Hypothalamus (tissue), 51 donors: ENCODE measurements around the gene CTPS2.
"Not testable (repeated sequence)": the region's sequence is repeated elsewhere in the genome, so short reads cannot be mapped to it uniquely, and the experiment has no call there.

ENCODE experiments used
- DNase-seq, 51 donors: peaks; one replicate each; lab custom pipeline; 2025; lab: John Stamatoyannopoulos, UW

Gene CTPS2, protein sequence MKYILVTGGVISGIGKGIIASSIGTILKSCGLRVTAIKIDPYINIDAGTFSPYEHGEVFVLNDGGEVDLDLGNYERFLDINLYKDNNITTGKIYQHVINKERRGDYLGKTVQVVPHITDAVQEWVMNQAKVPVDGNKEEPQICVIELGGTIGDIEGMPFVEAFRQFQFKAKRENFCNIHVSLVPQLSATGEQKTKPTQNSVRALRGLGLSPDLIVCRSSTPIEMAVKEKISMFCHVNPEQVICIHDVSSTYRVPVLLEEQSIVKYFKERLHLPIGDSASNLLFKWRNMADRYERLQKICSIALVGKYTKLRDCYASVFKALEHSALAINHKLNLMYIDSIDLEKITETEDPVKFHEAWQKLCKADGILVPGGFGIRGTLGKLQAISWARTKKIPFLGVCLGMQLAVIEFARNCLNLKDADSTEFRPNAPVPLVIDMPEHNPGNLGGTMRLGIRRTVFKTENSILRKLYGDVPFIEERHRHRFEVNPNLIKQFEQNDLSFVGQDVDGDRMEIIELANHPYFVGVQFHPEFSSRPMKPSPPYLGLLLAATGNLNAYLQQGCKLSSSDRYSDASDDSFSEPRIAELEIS

DNA sequence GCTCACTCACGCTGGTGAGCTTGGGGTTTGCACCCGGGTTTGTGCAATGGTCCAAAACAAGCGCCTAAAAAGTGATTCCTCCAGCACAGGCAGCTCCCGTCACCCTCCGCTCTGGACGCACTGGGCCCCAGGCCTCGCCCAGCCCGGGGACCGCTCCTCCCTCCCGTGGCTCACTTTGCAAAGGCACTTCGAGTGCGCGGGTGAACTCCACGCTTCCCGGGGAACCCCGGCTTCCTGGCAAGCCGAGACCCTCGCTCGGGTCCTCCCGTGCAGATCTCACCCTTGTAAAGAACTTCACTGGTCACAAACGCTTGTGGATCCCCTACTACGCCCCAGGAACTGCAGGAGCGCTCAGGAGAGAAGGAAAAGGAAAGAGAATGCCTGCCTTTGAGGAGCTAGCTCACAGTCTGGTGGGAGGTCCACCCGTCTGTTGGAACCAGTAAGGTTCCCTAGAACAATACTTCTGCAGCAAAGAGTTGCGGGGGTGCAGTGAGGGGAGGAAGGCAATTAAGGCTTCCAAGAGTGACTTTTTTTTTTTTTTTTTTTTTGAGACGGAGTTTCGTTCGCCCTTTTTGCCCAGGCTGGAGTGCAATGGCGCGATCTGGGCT is at the start of gene CTPS2:
Gene CTPS2, minus strand, starts transcription at position 122 of the 608 bp plus-strand sequence. CDS start 9,767 bp downstream, outside the sequence.
- DNase-seq, result peak in 44 of 51 donors; percentile 0 to 72 (median 15)

DNA sequence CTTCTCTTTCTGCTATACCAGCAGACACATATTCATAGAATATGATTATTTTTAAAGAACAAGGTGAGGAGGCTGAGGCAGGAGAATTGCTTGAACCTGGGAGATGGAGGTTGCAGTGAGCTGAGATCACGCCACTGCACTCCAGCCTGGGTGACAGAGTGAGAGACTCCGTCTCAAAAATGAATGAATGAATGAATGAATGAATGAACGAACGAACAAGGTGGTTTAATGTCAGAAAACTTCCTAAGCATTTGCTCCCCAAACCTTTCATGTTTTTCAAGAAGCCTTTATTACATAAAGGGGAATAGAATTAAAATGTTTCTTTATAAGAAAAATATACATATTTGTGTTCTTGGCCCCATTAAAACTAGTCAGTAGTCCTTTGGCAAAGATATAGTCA is 49.0 kb upstream of the CTPS2 start:
- DNase-seq, result not testable (repeated sequence)

DNA sequence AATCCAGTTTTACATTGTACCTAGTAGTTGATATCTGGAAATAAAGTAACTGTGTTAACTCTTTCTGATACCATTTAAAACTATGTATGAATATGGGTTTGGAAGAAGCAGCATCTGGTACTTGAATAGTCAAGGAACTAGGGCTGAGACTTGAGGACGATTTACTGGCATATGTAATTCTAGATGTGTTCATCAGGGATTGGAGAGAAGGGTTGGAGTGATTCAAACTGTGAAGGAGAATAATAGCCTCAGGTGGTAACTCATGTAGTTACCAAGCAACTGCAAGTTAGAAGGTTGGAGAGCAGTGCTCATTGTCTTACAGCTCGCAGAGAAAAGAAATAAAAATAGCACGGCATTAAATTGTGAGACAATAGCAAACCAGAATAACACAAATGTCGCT is 44.3 kb upstream of the CTPS2 start:
- DNase-seq, result no peak

DNA sequence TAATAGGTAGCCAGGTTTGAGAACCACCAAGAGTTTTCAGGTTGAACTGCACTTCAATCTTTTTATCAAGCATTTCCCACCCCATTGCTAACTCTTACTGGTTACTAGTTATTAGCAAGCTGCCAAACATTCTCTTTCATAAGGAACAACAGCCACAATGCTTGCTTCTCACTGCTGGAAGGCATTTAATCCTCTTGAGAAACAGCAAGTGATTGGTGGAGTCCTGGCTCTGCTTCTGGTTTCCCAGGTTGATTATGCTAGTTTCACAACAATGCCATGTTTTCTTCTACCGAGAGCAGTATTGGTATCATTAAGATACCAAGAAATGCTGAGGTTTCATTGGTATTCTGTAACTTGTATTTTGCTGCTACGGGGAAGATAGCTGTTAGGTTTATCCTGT is 41.5 kb upstream of the CTPS2 start:
- DNase-seq, result no peak

DNA sequence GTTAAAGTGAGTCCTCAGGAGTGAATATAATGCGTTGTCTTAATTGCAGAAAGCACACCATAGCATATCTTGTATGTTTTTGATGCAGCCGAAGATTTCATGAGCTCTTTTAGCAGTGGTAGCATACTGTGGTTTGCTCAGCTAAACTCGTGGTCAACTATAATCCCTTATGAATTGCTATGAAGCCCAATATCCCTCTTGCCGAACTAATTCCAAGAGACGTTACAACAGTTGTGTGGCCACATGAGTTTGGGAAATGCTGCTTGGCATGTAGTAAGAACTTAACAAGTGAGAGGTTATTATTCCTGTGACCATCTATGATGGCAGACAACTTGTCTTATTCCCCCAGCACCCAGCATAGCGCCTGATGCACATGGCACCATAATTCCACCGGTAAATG is 37.7 kb upstream of the CTPS2 start:
- DNase-seq, result no peak

DNA sequence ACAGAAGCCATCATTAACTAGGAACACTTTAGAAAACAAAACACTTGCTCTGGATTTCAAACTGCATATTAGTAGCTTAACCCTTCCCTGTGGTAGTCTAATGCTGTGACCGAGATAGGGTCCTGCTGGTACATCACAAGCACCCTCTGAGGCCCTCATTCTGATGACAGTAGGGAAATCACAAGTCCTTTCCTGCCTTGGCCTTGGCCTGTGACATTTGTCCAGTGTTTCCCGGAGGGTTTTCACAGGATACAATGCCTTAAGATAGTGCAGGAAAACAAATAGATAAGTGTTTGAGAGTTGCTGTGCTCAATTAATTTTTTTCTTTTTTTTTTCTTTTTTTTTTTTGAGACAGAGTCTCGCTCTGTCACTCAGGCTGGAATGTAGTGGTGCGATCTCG is 36.0 kb upstream of the CTPS2 start:
- no peak for DNase-seq

DNA sequence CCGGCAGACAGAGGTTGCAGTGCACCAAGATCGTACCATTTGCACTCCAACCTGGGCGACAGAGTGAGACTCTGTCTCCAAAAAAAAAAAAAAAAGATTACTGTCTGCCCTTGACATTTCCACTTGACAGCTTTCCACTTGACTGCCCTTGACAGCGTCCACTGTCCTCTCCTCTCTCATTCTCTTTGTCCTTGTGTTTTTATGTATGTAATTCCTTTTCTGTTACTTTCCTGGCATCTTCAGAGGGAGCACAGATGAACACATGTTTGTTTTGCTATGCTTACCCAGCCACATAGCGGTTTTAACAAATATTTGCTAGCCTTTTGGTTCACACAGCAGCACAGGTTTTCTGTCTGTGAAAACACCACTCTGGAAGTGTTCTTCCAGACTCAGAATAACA is 33.2 kb upstream of the CTPS2 start:
- DNase-seq, result no peak

DNA sequence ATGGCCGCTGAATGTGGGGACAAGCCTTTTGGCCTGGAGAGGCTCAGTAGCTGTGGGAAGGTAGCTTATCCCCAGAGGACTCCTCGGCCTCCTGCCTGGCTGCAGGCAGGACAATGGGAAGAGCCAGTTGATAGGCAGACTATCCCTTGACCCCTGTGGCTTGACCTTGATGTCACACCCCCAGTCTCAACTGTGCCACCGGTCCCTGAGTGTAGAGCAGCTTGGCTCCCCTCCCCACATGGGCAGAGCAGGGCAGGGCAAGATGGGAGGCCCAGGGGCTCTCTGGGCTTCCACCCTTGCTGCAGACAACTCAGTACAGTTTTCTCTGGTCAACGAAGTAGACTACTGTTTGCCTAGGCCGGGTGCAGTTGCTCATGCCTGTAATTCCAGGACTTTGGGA is 32.6 kb upstream of the CTPS2 start:
- DNase-seq, result no peak

DNA sequence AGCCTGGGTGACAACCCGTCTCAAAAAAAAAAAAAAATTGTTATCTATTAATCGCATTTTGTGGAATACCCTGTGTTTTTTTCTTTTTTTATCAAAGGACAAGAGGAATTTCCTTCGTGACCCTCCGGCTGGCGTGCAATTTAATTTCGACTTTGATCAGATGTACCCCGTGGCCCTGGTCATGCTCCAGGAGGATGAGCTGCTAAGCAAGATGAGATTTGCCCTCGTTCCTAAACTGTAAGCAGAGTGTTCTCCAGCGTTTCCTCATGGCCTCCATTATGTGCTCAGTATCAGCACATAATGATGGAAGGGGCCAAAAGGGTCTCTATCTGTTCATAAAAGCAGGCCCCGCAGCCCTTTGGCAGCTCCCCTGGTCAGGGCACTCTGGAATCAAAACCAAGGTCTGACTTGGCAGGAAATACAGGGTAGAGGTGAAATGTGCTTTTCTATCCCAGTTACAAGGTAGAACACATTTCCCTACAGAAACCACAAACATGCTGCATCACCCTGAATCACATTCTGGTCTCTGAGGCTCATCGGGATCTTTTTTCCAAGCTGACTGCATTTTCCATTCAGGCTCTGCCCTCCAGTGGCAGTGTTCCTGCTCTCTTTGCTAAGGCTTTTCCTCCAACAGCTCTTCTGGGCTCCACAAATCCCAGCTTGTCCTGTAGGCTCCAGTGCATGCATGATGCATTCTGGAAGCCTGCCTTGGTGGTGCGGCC is 31.3 kb upstream of the CTPS2 start:
- DNase-seq, result no peak

DNA sequence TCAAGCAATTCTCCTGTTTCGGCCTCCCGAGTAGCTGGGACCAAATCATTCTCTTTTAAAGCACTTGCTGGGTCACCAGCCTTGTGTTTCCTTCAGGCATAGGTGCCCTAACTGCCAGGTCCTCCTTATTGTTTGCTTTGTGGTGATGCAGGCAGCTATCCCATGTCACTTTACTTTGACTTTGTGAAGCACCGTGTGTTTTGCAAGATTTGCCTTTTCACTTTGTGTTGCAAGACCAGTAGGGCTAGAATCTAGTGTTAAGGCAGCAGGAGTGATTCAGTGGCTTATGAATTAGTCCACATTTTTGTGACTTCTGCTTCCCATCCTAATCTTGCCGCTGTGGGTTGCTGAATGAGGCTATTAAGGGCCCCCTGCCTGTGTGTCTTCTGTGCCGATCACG is 27.1 kb upstream of the CTPS2 start:
- no peak for DNase-seq

DNA sequence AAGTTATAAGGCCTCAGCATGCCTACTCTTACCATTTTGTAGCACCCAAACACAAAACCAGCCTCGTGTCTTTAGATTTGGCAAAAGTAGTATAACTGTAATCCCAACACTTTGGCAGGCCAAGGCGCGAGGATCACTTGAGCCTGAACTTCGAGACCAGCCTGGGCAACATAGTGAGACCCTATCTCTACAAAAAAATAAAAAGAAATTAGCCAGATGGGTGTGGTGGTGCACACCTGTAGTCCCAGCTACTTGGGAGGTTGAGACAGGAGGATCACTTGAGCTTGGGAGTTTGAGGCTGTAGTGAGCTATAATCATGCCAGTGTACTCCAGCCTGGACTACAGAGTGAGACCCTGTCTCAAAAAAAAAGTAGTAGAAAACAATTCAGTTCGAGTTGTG is 24.6 kb upstream of the CTPS2 start:
- DNase-seq, result no peak

DNA sequence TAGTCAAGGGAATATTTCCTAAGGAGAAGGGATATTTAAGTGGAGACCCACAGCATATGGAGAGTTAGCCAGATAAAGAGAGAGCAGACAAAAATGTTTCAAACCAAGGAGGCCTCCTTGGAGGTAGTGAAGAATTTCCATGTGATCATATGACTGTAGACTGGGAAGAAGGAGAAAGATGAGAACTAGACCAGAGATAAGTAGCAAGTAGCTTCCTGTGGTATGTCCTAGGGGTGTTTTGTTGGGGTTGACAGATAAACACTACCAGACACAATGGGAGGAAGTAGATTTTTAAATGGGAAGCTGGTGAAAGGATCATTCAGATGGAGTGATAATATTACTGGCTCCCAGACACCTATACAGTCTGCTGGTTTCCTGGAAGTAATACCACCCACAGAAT is 20.5 kb upstream of the CTPS2 start:
- DNase-seq, result no peak

DNA sequence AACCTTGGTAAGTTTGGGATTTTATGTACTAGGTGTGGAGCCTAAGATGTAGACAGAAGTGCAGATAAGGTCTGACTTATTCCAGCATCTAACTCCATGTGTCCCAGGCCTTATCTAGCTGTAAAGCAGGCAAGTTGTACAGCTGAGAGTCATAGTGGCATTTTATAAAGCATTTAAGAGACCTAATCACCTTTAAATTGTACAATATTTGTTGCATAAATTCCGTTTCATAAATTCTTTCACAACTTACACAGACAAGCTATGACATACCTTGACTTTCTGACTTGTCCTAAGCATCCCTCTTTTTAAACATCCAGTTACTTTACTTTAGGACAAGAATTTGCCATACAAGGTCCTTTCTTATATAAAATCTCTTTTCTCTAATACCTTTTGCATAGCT is 18.0 kb upstream of the CTPS2 start:
- DNase-seq, result no peak

DNA sequence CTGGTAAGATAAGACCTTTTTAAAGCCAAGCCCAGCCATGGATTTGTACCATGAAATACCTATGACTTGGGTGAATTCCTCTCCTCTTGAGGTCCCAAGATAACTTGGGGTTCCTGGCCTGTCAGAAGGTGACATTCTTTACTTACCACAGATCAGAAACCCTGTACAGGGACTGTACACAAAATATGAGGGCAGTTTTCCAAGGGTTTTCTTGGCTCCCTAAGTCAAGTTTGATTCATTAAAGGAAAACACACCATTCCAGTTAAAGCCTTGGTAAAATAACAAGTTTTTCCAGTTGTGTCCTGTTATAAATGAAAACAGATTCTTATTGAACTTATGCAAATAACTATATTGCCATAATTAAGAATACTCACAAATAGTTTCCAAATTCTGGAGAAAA is 15.2 kb upstream of the CTPS2 start:
- no peak for DNase-seq

DNA sequence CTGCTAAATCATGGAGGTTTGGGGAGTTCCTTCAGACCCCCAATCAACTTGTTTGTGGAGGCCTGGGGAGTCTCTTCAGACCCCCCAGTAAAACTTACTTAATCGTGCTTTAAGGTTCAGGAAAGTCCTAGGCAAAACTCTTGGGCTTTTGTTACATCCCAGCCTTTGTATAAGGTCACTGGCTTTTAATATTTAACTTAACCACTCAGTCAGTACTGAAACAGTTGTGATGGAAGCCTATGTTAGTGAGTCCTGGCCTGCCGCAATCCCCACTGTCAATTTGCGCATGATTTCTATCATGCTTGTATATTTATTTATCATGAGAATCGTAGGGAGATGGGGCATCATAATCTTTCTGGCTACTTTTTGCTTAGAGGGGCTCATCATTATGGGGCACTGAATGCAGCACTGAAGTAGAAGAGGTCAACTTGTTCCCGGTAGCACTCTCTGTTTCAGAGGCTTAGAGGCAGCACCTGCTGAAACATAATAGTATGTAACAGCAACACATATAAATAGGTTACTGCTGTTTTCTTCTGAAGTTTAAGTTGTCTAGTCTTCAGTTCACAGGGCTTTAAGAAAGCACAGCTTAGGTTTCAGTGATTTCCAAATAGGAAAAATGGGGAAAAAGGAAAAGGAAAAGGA is 14.0 kb upstream of the CTPS2 start:
- DNase-seq, result not testable (repeated sequence)

DNA sequence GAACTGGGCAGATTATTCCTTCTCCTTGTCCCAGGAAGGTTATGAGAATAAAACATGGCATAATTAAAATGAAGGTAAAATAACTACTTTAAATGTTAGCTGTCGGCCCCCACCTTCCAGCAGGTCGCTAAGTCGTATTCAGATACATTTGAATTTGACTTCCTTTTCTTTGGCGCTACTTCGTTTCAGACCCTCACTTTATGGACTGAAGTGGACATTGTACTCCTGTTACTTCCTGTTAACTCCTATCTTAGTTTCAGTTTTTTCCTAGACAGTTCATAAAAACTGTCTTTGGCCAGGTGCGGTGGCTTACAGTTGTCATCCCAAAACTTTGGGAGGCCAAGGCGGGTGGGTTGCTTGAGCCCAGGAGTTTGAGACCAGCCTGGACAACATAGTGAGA is 12.6 kb upstream of the CTPS2 start:
- no peak for DNase-seq

DNA sequence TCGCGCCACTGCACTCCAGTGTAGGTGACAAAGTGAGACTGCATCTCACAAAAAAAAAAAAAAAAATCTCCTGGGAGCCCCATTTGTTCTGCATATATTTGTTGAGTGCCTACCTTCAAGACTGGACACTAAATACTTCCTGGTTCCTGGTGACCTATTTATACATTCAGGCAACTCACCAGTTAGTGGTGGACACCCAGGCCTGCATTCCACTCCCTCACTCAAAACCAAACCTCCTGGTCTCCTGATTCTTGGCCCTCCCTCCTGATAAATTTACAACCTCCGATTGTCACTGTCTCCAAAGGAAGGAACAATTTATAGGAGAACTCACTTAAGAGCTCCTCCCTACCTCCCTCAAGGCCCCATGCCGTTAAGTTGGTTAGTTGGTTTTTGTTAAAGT is 10.0 kb upstream of the CTPS2 start:
- no peak for DNase-seq

DNA sequence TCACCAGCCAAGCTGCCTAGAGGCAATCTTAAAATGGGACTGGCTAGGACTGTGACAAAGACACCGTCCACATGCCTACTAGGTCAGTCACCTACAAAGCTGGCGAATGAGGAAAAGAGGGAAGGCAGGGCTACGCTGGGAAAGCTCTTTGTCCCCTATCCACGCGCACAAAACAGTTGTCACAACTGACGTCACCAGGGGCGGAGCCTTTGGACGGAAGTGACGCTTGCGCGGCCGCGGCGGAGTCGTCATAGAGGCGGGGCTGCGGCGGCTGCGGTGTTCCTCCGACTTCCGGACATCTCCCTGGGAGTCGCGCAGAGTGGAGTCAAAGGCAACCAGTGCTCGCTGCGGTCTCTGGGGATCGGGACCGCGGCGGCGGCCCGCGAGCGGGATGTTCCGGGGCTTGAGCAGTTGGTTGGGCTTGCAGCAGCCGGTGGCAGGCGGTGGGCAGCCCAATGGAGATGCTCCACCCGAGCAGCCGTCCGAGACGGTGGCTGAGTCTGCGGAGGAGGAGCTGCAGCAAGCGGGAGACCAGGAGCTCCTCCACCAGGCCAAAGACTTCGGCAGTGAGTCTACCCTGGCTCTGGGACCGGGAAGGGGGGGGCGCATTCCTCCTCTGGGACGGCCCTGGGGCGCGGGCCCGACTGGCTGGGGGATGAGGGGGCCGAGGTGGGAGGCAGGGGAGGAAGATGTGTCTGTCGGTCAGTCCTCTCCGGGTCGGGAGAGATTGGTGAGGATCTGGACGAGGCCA is 7.0 kb upstream of the CTPS2 start, which contains the start of gene SYAP1:
Gene SYAP1, plus strand, starts transcription at position 279 of the 751 bp plus-strand sequence. Its CDS starts 113 bp downstream, at position 392.
- DNase-seq, result peak; percentile 9 to 98 (median 89)

DNA sequence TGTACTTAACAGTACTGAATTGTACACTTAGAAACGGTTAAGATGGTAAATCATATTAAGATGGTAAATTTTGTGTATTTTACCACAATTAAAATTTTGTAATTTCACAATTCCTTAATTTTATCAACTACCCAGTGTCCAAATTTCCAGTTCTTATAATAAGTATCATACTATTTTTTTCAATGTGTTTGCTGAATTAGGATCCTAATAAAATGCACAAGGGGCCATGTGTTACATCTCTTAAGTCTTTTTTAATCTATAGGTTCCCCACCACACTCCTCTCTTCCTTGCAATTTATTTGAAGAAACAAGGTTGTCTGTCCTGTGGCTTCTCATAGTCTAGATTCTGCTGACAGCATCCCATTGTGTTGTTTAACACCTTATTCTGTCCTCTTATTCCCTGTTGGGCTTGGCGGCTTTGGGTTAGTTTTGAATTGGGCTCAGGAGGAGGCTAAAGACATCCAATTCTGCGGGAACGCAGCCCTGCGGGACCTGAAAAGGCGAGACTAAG is 6.4 kb upstream of the CTPS2 start:
- DNase-seq, result no peak

DNA sequence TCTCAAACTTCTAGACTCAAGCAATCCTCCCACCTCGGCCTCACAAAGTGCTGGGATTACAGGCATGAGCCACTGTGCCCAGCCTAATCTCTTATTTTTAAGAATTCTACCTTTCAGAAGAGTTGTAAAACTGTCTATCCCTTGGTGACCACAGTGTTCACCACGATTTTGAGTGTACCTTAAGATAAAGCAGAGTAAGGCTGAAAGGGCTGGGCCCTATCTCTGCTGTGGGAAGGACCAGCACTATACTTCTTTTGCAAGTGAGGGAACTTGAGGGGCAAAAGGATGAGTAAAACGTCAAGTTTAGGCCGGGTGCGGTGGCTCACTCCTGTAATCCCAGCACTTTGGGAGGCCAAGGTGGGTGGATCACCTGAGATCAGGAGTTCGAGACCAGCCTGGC is 4.0 kb upstream of the CTPS2 start:
- DNase-seq, result not testable (repeated sequence)
